ENCODE data around the gene MRPL45.

Gene MRPL45

GRCh38 chr17:38324772-38325171 is 27.8 kb downstream of the MRPL45 start:
- DNase-seq (ENCODE audit: low read depth, low spot score) = no peak

- DNase-seq (ENCODE audit: low read depth, low spot score) = no peak
Observed at GRCh38 chr17:38325221-38325851, 28.4 kb downstream of the MRPL45 start.

- no peak for DNase-seq (ENCODE audit: low read depth, low spot score)
Observed at GRCh38 chr17:38326996-38327792, 30.2 kb downstream of the MRPL45 start.

GRCh38 chr17:38327936-38328335 is 31.0 kb downstream of the MRPL45 start:
- no peak for DNase-seq (ENCODE audit: low read depth, low spot score)

- no peak for DNase-seq (ENCODE audit: low read depth, low spot score)
Observed at GRCh38 chr17:38328620-38329019, 31.7 kb downstream of the MRPL45 start.

GRCh38 chr17:38329284-38329683 is 32.3 kb downstream of the MRPL45 start:
- DNase-seq (ENCODE audit: low read depth, low spot score) = no peak

- no peak for DNase-seq (ENCODE audit: low read depth, low spot score)
Observed at GRCh38 chr17:38329808-38330730, 33.1 kb downstream of the MRPL45 start.

GRCh38 chr17:38330941-38331411 is 34.0 kb downstream of the MRPL45 start:
- no peak for DNase-seq (ENCODE audit: low read depth, low spot score)

GRCh38 chr17:38332735-38333134 is 35.8 kb downstream of the MRPL45 start:
- no peak for DNase-seq (ENCODE audit: low read depth, low spot score)

GRCh38 chr17:38333635-38334295 is 36.8 kb downstream of the MRPL45 start:
- DNase-seq (ENCODE audit: low read depth, low spot score) = no peak

- DNase-seq (ENCODE audit: low read depth, low spot score) = no peak
Observed at GRCh38 chr17:38334480-38335364, 37.8 kb downstream of the MRPL45 start.

GRCh38 chr17:38336838-38337237 is 39.9 kb downstream of the MRPL45 start:
- no peak for DNase-seq (ENCODE audit: low read depth, low spot score)

GRCh38 chr17:38338053-38338452 is 41.1 kb downstream of the MRPL45 start:
- no peak for DNase-seq (ENCODE audit: low read depth, low spot score)

- no peak for DNase-seq (ENCODE audit: low read depth, low spot score)
Observed at GRCh38 chr17:38338535-38338934, 41.6 kb downstream of the MRPL45 start.

- DNase-seq (ENCODE audit: low read depth, low spot score) = no peak
Observed at GRCh38 chr17:38339891-38340290, 42.9 kb downstream of the MRPL45 start.

- DNase-seq (ENCODE audit: low read depth, low spot score) = no peak
Observed at GRCh38 chr17:38341035-38341721, 44.2 kb downstream of the MRPL45 start.

GRCh38 chr17:38342886-38343607 is 46.1 kb downstream of the MRPL45 start:
- DNase-seq (ENCODE audit: low read depth, low spot score) = no peak

GRCh38 chr17:38343608-38344419 is 46.8 kb downstream of the MRPL45 start, which contains the start of gene GPR179:
Gene GPR179 (minus strand): TSS chr17:38343956. CDS start chr17:38343789, 167 bp downstream.
- DNase-seq (ENCODE audit: low read depth, low spot score) = no peak
